Activated naive CD4-positive, alpha-beta T cell treated with anti-CD3 and anti-CD28 coated beads for 36 hours (primary cell): ENCODE results near the gene NCEH1. TPM values are rescaled to one million over a fixed set of nuclear protein-coding genes. Genes with fewer than 3 reads are reported as not detected.
A peak's percentile ranks its signal among the peaks of the same experiment; 100 is the strongest.

Experiments
- CTCF ChIA-PET: fragments of 350-600 bp; sonication (Branson Sonifier 250); formaldehyde crosslinking; loops from one replicate; lab custom pipeline; 2021; ENCODE audit warnings: antibody characterized with exemption; lab: Charles Lee
- DNase-seq: peaks from one replicate; pipeline ENCODE4 v3.0.0-alpha.2; 2020
- H3K27ac Mint-ChIP-seq: one replicate; pipeline ENCODE4 v1.8.0; 2021; ENCODE audit warnings: mild to moderate bottlenecking, mixed read lengths
- H3K27me3 Mint-ChIP-seq: one replicate; pipeline ENCODE4 v1.8.0; 2021; ENCODE audit warnings: low read depth, mixed read lengths
- H3K36me3 Mint-ChIP-seq: one replicate; pipeline ENCODE4 v1.8.0; 2021; ENCODE audit warnings: low read depth, mixed read lengths
- H3K4me1 Mint-ChIP-seq: one replicate; pipeline ENCODE4 v1.8.0; 2021; ENCODE audit warnings: low read depth, mixed read lengths
- H3K4me3 Mint-ChIP-seq: one replicate; pipeline ENCODE4 v1.8.0; 2021; ENCODE audit warnings: mild to moderate bottlenecking, moderate library complexity, mixed read lengths
- H3K9me3 Mint-ChIP-seq: one replicate; pipeline ENCODE4 v1.8.0; 2021; ENCODE audit warnings: mixed read lengths
- intact Hi-C: fragments of 100-400 bp; cut with micrococcal nuclease; formaldehyde crosslinking; loops from one replicate; pipeline ENCODE4 v1.15.1; 2023
- total RNA-seq, 2 experiments: library from RNA; stranded (reverse); gene quantifications; one replicate each; pipeline ENCODE4 v1.2.3, GENCODE V29; 2021

Gene NCEH1
- total RNA-seq, 2 experiments from 2014 or later: 2.9 to 3.5 TPM

- Mint-ChIP-seq H3K4me1 (peaks cover 90% of the 10 kb centered on the region), H3K9me3 (no peaks in the 10 kb centered on the region), H3K4me3 (no peak overlapping the region), H3K27ac (no peak overlapping the region), H3K27me3 (no peaks in the 10 kb centered on the region), H3K36me3 (peaks cover 3% of the 10 kb centered on the region)
- CTCF ChIA-PET: interaction anchor here (0.5 to 7.2 kb wide), 5 partner anchors 12 to 80 kb away, joined by 3 to 47 read pairs (median 4); no protein-coding TSS in a partner anchor
- intact Hi-C loops: loop anchor here (1.0 to 5.0 kb wide), 6 partner anchors 10 to 1335 kb away; partner anchors contain the start of gene FNDC3B
- DNase-seq: no peak
Measured at GRCh38 chr3:172582712-172583111, 128.2 kb downstream of the NCEH1 start.

GRCh38 chr3:172581757-172582166, 129.1 kb downstream of the NCEH1 start:
- peaks cover 8% of the 10 kb centered on the region for H3K36me3 Mint-ChIP-seq

GRCh38 chr3:172580680-172581401, 130.0 kb downstream of the NCEH1 start:
- no peak for DNase-seq
- peak overlapping the region; percentile 85 for H3K27ac Mint-ChIP-seq
- intact Hi-C loops: loop anchor here (1.0 to 5.0 kb wide), 8 partner anchors 19 to 1334 kb away; partner anchors contain the start of gene TNFSF10
- peaks cover 85% of the 10 kb centered on the region for H3K4me1 Mint-ChIP-seq
- H3K36me3 Mint-ChIP-seq: peaks cover 8% of the 10 kb centered on the region
- H3K27me3 Mint-ChIP-seq: no peaks in the 10 kb centered on the region
- CTCF ChIA-PET: interaction anchor here (0.7 to 7.2 kb wide), 8 partner anchors 9 to 233 kb away, joined by 3 to 47 read pairs (median 6); partner anchors contain the start of gene TNFSF10
- peak overlapping the region; percentile 22 for H3K4me3 Mint-ChIP-seq
- H3K9me3 Mint-ChIP-seq: no peaks in the 10 kb centered on the region

More at GRCh38 chr3:172581757-172582166, 129.1 kb downstream of the NCEH1 start:
- peak overlapping the region; percentile 85 for H3K27ac Mint-ChIP-seq
- H3K4me3 Mint-ChIP-seq: peak overlapping the region; percentile 3
- CTCF ChIA-PET: interaction anchor here (1.4 to 7.2 kb wide), 4 partner anchors 8 to 66 kb away, joined by 6 to 47 read pairs (median 6); no protein-coding TSS in a partner anchor
- no peak for DNase-seq
- no peaks in the 10 kb centered on the region for H3K9me3 Mint-ChIP-seq
- no peaks in the 10 kb centered on the region for H3K27me3 Mint-ChIP-seq
- intact Hi-C loops: loop anchor here (1.0 to 5.0 kb wide), 8 partner anchors 11 to 1334 kb away; partner anchors contain the start of genes FNDC3B and TNFSF10
- peaks cover 94% of the 10 kb centered on the region for H3K4me1 Mint-ChIP-seq

Other genes starting within 250 kb of the NCEH1 start
- gene TNFSF10, start 187.6 kb downstream of the NCEH1 start, total RNA-seq: 10 to 100 TPM; 31.8 to 32.7 TPM
- gene ECT2, start 39.7 kb upstream of the NCEH1 start, total RNA-seq: 10 to 100 TPM; 55.3 to 59.4 TPM